HG02571 (cell line): ENCODE data around the gene FRMD4A.
"Not testable (repeated sequence)": the region's sequence is repeated elsewhere in the genome, so short reads cannot be mapped to it uniquely, and the experiment has no call there.

ENCODE experiments used
- ATAC-seq: cut with Tn5 transposase; IDR thresholded peaks from one replicate; pipeline ENCODE4 v1.9.1; 2021; ENCODE audit warnings: mild to moderate bottlenecking, moderate library complexity; ENCODE audit not compliant: unreplicated experiment

Gene FRMD4A

DNA sequence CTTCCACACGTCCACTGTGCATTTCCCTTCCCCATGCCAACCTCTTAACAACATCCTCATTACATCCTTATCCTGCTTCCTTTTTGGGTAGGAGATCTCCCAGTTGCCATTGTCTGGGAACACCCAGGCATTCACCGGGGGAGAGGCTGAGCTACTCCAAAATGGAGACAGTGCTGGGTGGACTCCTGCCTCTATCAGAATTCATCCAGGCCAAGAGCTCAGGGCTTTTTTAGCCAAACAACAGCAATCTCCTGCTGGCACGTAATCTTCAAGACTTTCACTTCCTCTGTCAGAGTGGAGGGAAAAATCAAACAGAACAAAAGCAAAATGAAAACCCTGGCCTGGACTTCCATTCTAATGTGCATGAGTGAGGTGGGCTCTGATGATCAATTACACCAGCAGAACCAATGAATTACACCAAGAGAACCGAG, 499.0 kb downstream of the FRMD4A start:
- no peak for ATAC-seq

DNA sequence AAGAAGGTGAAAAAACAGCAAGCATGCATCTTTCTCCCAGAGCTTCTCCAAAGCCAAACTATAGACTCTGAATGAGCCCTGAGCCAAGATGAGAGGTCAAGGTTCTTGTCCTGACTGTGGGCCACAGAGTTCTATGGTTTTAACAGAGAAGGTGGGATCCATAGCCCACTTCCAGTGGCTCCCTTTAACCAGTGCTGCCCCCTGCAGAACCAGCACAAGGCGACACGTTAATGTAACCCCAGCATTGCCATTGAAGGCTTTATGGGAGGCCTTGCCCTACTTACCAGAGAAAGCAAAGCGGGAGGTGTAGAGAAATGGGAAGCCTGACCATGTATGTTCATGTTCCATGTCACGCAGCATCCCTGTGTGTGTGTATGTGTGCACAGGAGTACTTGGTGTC, 500.3 kb downstream of the FRMD4A start:
- ATAC-seq = no peak

DNA sequence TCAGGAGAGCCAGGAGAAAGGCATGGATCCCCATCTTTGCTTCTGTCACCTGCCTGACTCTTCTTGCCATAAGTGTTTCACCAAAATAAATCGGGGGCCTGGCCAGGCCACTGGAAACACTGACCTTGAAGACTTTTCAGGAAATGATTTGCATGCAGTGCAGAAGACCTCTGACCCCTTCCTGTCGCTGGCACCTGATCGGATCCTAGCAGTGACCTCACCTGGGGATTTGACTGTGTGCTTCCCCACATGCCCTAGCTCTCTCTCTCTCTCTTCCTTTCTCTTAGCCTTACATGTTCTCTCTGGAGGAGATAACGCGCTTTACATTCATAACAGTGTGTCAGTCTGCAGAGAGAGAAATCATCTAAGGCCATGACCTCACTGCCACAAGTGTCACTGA, 500.9 kb downstream of the FRMD4A start:
- ATAC-seq = no peak

DNA sequence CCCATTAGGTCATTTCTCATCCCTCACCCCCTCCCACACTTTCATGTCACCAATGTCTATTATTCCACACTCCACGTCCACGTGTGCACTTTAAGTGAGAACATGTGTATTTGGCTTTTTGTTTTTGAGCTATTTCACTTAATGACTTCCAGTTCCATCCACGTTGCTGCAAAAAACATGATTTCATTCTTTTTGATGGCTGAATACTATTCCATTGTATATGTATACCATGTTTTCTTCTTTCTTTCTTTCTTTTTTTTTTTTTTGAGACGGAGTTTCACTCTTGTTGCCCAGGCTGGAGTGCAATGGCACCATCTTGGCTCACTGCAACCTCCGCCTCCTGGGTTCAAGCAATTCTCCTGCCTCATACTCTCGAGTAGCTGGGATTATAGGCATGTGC, 502.4 kb downstream of the FRMD4A start:
- ATAC-seq = not testable (repeated sequence)

DNA sequence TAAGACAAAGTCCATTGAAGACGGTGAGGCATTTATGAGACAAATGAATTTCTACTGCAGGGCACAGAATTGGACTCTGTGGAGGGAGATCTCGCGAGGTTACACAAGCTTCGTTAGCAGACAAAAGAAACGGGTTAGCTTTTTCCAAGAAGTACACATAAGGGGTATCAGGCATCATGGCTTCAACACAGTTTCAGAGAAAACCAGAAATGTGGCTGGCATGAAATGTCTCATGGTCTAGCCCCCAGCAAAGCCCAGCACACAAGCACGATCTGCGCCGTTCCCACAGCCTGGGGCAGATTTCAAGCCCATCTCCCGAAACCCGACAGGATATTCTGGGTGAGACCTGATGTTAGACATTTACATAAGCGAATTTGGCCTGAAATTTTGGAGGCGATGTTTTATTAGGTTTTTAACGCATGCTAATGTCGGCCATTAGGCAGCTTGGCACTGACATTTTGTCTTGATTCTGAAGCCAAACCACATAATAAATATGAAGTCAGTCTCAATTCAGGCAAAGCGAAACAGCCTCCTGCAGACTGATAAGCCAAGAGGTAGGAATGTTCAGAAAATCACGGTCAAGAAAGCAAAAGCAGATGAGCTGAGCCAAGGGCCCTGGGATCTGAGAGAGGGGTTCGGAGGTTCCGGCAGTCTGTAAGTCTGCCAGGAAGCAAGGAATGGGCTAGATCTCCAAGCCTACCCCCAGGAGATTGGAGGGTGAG, 503.5 kb downstream of the FRMD4A start:
- ATAC-seq = no peak

DNA sequence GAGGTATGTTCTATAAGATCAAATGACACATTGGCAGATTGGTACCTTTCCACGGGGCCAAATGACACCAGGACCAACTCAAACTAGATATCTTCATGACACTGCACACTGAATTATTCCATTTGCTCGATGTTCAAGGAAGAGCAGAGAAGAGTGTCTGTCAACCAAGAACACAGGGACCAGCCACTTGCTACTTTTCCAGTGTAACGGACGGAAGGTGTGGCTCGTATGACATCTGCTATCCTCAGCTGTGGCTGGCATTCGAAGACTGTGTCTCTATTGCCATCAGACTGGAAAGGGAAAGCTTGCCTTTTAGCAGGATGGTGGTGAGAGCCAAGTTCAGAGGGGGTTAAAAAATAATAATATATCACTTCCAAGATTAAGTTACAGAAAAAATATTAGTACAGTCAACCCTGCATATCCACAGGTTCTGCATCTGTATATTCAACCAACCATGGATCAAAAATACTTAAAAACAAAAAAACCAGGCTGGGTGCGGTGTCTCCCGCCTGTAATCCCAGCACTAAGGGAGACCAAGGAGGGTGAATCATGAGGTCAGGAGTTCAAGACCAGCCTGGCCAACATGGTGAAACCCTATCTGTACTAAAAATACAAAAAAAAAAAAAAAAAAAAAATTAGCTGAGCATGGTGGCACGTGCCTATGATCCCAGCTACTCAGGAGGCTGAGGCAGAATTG, 506.9 kb downstream of the FRMD4A start:
- no peak for ATAC-seq

DNA sequence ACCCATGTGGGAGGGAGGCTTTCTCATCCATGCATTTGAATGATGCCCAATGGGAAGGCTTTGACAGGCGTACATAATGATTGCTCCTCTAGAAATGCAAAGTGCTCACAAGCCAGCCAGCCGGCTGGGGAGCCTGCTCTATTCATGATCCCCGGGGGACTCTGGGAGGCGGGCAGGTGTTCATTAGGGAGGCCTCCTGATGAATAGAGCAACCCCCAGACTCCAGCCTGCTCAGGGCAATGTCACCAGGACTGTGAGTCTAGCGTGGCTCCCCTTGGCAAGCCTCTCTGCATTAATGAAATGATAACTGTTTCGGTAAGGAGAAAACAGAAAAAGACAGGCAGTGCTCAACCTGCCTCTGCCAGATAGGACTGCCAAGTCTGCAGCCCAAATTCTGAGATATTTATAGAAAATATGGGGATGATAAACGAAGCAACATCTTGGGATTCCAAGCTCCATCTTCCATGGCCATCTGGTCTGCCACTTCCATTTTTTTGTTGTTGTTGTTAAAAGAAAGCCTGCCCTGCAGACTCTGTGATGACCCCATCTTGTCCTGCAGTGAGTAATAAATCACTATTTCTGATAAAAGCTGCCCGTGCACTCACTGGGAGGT, 507.5 kb downstream of the FRMD4A start:
- ATAC-seq = no peak

DNA sequence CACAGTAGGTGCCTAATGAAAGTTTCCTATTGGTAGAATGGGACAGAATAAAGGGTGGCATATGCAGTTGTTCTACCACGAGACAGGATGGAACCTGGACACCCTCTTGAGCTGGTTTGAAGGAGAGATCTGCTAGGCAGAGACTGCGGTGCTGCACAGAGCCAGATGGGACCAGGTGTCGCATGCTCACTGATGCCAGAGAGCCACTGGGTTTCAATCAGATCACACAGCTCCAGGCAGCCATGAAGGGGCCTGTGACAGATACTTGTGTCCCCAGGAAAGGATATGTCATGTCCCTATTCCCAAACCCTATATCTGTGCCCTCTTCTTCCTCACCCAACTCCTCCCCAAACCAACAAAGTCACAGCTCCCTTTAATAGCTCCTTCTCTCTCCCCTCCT, 508.2 kb downstream of the FRMD4A start:
- no peak for ATAC-seq

DNA sequence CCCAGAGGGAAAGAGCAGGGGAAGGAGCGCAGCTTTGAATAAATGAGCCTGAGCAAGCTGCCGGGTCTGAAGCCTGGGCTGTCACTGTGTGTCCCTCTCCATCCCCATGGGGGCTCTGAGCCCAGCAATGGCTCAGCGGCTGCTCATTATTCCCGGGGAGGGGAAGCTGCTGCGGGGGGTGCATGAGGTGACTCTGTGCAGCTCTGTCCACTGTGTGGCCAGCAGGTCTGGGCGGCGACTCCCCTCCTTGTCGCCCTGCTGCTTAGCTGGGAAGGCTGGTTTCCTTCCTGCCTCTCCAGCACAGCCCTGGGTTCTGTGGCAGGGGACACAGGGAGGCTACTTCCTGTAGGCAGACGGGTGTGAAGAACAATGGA, 509.8 kb downstream of the FRMD4A start:
- no peak for ATAC-seq

DNA sequence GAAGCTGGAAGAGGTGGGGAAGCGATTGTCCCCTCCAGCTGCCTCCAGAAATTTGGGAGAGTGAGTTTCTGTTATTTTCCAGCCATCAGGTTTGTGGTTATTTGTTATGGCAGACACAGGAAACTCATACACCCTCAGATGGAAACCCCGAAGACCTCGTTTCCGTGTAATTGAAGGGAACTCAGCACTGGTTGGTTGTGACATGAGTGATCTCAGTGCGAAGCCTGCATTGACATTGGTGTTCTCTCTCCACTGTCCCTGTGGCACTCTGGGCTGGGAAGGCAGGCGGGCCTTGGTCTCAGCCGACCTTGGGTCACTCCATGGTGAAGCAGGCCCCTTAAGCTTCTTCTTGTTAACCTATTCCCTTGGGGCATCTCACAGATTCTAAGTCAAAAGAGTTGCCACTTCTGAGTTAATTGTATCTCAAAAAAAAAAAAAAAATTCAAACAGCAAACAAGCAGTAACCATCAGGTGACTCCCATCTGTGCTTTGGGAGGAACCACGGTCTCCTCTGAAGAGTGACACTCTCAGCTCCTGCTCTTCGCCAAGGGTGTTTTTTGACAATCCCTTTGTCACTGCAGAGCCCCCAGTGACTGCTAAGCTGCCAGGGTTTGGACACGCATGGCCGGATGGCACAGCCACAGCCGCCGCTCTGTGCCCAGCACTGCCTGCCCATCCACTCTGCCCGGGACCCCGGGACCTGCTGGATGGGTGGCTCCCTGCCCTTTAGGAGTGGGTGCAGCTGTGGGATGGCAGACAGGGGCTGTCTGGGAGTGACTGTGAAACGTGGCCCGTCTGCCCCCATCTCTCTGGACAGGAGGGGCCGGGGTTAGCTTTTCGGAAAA, 510.4 kb downstream of the FRMD4A start:
- no peak for ATAC-seq

DNA sequence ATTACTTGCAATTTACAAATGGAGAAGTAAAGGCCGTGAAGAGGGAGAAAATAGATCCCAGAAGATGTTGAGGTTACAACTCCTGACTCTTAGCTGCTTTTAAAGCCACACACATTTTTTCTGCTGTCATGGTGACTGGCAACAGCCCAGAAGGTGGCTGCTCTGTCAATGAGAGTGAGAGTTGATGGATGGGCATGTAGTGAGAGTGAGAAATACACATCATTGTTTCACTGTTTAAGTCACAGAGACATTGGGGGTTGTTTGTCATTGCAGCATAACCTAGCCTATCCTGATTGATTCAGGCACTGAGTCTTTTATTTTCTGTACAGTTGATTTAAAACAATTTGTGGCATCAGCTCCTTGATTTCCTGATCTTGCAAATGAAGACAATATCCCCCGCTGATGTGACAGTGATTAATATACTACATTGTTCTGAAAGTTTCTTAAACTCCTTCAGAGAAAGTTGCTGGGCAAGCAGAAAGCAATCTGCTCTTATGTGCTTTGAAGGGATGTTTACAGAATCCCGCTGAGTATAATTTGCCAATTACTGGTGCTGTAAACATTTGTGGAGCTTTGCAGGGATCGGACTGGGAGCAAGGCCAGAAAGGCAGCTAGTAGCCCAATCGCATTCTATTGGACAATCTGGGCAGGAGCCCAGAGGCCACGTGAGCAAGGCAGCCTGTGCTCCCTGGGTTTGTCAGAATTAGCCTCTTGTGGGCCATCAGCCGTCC, 514.4 kb downstream of the FRMD4A start:
- ATAC-seq = no peak

DNA sequence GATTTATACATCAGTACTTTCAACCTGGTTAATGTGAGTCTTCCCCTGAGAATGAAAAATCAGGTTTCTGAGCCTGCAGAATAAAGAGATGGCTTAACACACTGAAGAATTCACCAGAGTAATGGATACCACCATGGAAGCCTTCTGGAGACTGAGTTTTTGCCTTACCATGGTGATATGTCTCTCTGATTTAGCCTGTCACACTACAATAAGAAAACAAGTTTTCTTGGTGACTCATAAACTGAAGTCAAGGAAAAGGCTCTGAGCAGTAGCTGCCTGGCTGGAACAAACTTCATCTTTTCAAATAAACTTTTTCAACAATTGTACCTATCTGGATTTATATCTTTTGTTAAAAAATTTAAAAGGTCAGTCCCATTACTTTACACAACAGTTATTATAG, 515.0 kb downstream of the FRMD4A start:
- no peak for ATAC-seq

DNA sequence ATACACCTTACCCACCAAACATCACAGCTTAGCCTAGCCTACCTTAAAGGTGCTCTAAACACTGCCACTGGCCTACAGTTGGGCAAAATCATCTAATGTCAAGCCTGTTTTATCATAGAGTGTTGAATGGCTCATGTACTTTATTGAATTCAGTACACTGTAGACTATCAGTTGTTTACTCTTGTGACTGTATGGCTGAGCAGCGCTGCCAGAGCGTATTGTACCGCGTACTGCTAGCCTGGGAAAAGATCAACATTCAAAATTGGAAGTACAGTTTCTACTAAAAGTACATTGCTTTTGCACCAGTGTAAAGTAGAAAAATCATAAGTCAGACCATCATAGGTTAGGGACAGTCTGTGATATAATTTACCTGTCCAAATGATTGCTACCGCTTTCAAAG, 517.2 kb downstream of the FRMD4A start:
- ATAC-seq = no peak

DNA sequence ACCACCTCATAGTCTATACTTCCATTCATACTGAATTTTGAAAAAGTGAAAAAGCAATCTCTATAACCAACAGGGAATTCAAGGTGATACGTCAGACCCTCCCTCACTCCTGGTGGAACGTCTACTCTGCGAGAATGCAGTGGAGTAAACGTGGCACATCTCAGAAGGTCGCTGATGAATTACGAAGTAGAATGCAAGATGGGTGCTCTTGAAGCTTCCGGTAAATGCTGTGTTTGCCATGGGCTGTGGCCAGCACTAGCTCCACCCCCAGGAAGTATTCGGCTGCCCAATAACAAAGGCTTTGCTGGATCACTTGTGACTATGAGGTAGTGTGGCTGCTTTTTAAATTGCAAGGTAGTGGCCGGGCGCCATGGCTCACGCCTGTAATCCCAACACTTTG, 517.9 kb downstream of the FRMD4A start:
- no peak for ATAC-seq

DNA sequence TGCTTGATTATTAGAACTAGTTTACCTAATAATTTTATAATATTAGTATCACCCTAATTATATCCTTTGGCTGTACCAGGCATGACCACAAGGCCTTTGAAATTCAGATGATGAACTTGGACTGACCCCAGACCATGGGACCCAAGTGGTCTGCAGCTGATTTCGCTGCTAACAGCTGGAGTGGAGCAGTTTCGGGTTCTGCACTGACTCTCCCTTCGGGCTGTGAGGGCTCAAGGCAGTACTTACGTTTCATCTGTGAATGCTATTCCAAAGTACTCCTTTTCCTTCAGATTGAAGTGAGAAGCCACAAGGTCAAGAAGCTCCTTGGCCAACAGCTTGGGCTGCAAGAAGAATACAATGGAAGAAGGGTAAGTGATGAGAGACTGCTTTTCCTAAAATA, 520.2 kb downstream of the FRMD4A start:
- no peak for ATAC-seq

DNA sequence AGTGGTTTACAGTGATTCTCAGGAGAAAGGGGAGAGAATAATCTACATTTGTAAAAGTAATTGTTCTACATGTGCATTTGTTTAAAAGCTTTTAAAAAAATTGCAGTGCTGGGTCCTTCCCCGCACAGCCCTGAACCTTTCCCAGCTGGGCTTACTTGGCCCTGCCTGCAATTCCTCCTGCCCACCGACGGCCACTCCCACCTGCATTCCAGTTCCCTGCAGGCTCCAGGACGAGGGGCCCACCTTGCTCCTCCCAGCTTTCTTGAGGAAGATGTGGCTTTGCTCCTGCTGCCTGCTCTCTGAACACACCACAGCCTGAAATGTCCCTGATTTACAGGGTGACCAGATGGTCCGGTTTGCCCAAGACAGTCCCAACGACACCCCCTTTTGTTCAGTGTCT, 521.3 kb downstream of the FRMD4A start:
- no peak for ATAC-seq

DNA sequence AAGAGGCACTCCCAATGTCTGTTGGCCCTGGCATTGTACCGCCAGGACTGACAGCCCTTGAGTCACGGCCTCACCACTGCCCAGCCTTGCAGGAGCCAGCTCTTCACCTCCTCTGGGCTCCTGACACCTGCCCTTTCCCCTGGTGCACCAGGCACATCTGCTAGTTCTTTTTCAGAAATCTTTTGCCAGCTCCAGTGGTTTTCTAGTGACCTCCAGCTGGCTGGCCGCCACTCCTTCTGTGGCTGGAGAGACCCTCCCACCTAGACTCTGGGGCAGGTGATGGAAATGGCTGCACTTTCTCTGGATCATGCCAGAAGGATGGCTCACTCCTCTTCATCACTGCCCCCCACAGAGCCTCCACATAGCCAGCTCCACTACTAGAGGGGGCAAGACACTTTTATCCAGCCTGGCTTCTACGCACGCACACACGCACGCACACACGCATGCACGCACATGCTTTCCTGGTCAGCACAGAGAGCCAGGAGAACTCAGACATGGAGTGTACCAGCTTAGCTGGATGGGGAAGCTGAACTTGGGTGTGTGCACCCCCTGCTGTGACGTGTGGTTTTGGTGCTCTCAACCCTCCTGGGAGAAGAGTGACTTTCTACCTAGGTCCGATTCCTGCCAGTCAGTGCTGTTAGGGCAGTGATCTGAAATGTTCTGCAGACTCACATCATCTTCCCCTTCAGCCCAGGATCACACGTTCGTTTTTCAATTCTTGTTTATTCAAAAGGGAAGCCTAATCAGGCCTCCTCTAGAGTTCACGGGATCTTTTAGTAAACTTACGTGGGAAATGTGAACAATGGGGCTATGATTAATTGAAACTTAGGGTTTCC, 522.0 kb downstream of the FRMD4A start:
- ATAC-seq = no peak

DNA sequence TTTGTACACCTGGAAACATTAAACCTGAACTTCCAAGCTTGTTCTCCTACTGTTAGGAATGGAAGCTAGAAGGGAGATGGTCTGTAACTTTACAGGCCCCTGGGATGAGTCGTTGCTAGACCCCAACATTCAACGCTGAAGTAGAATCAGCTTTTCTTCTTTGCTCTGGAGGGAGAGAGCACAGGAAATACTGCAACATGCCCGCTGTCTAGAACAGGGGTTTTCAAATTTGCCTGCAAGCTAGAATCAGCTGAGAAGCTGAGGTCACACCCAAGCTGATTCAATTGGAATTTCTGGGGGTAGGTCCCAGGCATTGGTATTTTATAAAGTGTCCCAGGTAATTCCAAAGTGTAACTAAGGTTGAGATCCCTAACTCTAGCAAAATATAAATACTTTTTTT, 524.3 kb downstream of the FRMD4A start:
- no peak for ATAC-seq

DNA sequence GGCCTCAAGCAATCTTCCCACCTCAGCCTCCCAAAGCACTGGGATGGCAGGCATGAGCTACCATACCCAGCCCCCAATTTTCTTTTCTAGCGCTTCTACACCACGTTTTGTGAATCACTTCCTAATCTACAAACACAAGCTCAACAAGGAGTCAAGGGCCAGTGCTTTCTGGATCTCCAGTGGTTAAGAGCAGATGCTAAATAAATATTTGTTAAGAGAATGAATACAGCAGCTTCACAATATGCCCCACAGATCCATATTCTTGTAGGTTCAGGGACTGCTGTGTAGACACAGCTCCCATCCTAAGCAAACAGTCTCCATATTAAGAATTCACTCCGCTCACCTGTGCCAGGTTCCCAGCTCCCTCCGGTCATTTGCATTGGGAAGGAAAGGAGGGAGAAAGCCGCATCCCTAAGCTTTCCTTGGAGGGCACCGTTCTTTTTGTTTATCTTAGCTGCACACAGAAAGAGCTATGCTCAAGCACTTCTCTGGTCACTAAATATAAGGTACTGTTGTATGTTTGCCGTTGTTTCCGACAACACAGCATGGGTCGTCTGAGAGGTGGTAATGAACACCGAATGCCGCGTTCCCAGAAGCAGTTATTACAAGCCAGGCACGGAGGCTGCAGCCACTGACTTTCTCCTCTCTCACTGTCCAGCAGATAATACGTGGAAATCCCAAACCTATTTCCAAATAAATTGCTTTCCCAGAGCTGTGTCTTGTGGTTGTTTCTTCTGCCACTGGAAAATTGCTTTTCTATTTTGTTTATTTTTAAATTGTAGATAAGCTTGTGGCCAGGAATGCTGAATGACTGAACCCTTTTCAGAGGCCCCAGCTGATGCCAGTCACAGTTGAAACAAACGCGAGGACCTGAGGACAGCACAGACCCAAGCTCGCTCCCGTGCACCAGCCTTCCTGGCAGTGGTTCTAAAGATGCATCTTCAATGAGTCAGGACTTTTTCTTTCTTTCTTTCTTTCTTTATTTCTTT, 526.9 kb downstream of the FRMD4A start:
- ATAC-seq = no peak
